ENCODE results near the gene SLC44A5. TPM values are rescaled to one million over a fixed set of nuclear protein-coding genes. Genes with fewer than 3 reads are reported as not detected.

Gene SLC44A5
- total RNA-seq, 1 experiment from 2014 or later, result 2.4 TPM

DNA sequence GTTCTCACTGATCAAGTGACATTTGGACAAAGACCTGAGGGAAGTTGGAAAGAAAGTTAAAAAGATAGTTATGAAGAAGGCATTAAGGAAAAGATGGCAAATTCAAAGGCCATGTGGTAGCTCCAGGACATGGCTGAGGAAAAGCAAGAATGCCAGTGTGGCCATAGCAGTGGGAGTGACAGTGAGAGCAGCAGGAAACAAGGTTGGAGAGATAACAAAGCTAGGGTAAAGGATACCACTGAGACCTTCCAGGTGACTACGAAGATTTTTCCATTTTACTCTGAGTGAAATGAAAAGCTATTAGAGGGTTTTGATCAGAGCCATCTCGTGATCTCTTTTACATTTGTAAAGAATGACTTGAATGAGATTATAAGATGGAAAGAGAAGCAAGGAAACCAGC is 170.6 kb downstream of the SLC44A5 start:
- Histone ChIP-seq H3T11ph (ENCODE audit: low read length) (no peak overlapping the region), H2BK12ac (ENCODE audit: insufficient read length, low read depth, low read length) (no peak overlapping the region), H3K4me2 (ENCODE audit: insufficient read depth, insufficient read length, low read length) (no peak overlapping the region), H3K9ac (ENCODE audit: extremely low read depth, insufficient read length, low read length) (no peak overlapping the region), H3K18ac (ENCODE audit: insufficient read length, low read depth, low read length) (no peak overlapping the region), H2BK5ac (ENCODE audit: insufficient read length, low read length) (no peak overlapping the region), H3K4ac (ENCODE audit: low read depth, low read length) (no peak overlapping the region), H4K5ac (ENCODE audit: insufficient read length, low read depth, low read length) (no peak overlapping the region), H3K4me1 (ENCODE audit: insufficient read depth, low read length) (no peaks in the 10 kb centered on the region), H3K56ac (ENCODE audit: insufficient read length, low read depth, low read length) (no peak overlapping the region), H3K23ac (ENCODE audit: insufficient read length, low read depth, low read length) (no peak overlapping the region), H3K23me2 (ENCODE audit: insufficient read length, low read depth, low read length, poor library complexity, severe bottlenecking) (no peaks in the 10 kb centered on the region), H2BK20ac (ENCODE audit: low read depth, low read length, poor library complexity, severe bottlenecking) (no peak overlapping the region), H3K9me3 (ENCODE audit: control insufficient read depth, low read depth, low read length) (no peaks in the 10 kb centered on the region), H2AK5ac (ENCODE audit: insufficient read length, low read length) (no peak overlapping the region), H2BK15ac (ENCODE audit: low read depth, low read length) (no peak overlapping the region), H3K27me3 (ENCODE audit: insufficient read depth, low read length) (no peaks in the 10 kb centered on the region), H3K27ac (ENCODE audit: insufficient read length, low read depth, low read length) (no peak overlapping the region), H3K79me1 (ENCODE audit: insufficient read depth, low read depth, low read length, poor library complexity, severe bottlenecking) (no peaks in the 10 kb centered on the region), H2BK120ac (ENCODE audit: low read depth, low read length, poor library complexity, severe bottlenecking) (no peak overlapping the region), H4K20me1 (ENCODE audit: control insufficient read depth, insufficient read depth, insufficient read length) (no peaks in the 10 kb centered on the region), H3K79me2 (ENCODE audit: insufficient read depth, low read length) (no peaks in the 10 kb centered on the region), H4K8ac (replicated peaks; ENCODE audit: insufficient read length, low read depth, low read length) (no peak overlapping the region), H2AFZ (ENCODE audit: low read length) (no peak overlapping the region), H4K91ac (ENCODE audit: insufficient read length, low read depth, low read length) (no peak overlapping the region), H3K14ac (ENCODE audit: insufficient read depth, low read length) (no peak overlapping the region)
- no peak for DNase-seq
- Mint-ChIP-seq H3K36me3 (ENCODE audit: insufficient read depth in 1 of 3, low read depth in 3 of 3) (no peaks in the 10 kb centered on the region), H3K4me1 (peaks cover 0 to 3% of the 10 kb centered on the region in 2 experiments; a peak in 1 of 4 replicates), H3K27me3 (ENCODE audit: low read depth) (no peaks in the 10 kb centered on the region), H3K9me3 (no peaks in the 10 kb centered on the region), H3K4me3 (no peak overlapping the region), H3K27ac (no peak overlapping the region; a peak in 2 of 7 replicates)
- TF ChIP-seq, protein P1, sequence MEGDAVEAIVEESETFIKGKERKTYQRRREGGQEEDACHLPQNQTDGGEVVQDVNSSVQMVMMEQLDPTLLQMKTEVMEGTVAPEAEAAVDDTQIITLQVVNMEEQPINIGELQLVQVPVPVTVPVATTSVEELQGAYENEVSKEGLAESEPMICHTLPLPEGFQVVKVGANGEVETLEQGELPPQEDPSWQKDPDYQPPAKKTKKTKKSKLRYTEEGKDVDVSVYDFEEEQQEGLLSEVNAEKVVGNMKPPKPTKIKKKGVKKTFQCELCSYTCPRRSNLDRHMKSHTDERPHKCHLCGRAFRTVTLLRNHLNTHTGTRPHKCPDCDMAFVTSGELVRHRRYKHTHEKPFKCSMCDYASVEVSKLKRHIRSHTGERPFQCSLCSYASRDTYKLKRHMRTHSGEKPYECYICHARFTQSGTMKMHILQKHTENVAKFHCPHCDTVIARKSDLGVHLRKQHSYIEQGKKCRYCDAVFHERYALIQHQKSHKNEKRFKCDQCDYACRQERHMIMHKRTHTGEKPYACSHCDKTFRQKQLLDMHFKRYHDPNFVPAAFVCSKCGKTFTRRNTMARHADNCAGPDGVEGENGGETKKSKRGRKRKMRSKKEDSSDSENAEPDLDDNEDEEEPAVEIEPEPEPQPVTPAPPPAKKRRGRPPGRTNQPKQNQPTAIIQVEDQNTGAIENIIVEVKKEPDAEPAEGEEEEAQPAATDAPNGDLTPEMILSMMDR (conservative IDR thresholded peaks at IDR 0.05), result no peak
- no CpG with 5 or more reads among the region's 2 CpGs for WGBS (ENCODE audit: extremely low coverage, insufficient read length, low lambda C conversion rate)
